Fibroblast of upper back skin (primary cell): ENCODE results near the gene REV3L.

Experiments
- DNase-seq: peaks from one replicate; pipeline ENCODE4 v3.0.0-alpha.2; 2013

Gene REV3L

DNA sequence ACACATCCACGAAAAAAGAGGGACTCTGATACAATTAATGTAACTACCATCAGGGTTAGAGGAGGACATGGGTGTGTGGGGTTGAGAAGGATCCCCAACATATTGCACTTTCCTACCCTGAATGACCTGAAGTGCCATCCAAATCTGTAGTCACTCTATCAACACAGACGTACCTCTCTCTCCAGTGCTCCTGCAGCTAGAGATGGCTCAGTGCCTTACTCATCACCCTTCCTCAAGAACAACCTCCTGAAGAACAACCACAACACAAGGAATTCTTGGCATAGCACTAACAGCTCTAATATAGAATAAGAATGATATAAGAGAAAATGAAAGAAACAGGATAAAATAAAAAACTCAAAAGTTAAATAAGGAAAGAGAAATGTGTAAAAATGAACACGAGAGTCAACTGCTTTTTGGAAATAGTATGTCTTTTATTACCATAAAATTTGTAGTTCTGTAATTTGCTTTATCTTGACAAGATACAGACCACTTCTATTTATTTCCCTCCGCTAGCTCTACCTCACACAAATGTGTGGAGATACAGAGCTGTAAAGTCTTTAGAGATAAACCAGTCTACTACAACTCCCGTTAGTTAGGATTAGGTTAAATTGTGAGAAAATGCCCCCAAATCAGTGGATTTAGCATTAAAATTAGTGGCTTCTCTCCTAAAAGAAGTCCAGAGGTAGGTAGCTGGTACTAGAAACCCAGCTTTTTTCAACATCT, 63.9 kb downstream of the REV3L start:
- peak; percentile 80 for DNase-seq

DNA sequence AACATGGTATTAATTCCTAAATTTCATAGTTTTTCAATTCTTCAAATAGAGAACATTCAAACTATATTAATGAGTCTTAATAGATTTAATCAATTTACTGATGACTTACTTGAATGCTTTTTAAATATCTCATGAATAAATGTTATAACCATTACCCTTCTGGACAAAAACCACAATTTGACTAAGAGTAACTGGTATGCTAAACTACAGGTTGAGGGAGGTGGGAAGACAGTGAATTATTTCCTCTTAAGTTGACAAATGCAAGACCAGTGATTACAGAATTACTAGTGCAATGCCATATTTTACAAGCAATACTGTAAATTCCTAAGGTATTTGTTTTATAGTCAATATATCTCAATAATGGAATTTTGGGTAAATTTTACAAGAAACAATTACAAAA, 65.1 kb downstream of the REV3L start:
- DNase-seq = peak; percentile 53

DNA sequence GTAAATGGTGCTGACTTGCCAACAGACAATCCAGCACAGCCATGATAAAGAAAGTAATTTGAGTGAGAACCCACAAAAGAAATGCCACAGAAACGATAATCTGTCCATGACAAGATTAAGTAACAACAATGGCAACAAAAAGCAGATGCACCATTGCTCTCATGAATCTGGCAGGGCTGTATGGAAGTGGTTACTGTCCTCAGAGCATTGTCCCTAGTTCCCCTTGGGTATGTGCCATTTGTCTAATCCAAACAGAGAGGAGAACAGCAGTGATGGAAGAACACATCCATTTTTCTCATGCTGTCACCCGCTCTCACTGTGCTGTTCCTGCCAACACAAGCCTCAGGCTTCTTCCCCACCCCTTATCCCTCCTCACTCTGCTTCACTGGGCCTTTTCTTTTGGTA, 65.8 kb downstream of the REV3L start:
- DNase-seq = peak; percentile 27

DNA sequence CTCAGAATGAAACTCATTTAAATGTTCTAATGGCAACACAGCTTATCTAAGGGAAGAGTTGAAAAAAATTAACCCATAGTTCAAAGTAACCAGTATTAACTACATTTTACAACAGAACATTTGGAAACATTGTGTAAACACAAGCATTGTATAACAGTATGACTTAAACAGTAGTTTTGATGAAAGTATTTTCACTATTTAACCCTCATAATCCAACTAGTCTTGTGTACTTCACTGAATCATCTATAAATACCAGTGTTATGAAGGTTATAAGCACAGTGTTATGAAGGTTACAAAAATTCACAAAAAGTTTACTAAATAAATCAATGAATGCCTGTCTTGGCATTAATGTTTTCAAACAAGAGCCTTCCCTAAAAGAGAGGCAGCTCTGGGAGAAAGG, 66.5 kb downstream of the REV3L start:
- DNase-seq = no peak

DNA sequence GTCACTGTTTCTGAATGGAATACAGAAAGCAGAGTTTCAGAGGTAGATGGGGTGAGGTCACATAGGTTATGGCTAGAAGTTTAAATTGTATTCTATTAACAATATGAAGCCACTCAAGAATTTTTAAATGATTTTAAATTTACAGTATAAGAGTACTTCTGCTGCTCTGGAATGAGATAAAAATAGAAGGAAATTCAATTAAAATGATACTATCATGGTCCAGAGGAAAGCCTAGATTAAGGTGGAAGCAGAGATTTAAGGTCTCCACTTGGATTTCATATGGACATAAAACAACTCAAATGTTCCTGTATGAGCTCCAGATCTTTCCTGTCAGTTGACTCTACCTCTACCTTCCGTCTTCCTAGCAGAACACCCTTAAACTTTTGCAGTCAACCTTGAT, 68.6 kb downstream of the REV3L start:
- DNase-seq = no peak

DNA sequence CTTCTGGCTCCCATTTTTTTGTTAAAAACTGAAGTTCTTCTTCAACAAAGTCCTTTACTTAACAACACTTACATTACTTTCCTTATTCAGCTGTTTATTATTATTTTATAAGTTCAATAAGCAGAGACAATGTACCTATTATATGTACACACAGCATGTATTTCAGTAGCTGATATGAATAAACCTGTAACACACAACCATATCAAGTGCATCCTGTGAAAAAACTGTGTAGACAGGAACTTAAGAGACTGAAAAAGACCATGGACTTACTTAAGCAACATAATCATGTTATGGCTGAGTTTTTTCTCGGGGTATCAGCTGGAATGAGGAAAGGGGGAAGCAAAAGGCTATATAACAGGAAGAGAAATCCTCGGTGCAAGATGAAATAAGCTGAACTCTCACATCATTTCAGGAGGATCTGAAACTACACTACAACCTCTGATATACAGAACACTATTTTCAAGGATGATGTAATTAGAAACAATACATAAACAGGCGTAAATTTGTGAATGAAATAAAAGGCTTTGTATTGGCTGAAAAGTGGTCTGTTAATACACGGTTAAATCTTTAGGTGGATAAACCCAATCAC, 70.9 kb downstream of the REV3L start:
- DNase-seq = no peak

DNA sequence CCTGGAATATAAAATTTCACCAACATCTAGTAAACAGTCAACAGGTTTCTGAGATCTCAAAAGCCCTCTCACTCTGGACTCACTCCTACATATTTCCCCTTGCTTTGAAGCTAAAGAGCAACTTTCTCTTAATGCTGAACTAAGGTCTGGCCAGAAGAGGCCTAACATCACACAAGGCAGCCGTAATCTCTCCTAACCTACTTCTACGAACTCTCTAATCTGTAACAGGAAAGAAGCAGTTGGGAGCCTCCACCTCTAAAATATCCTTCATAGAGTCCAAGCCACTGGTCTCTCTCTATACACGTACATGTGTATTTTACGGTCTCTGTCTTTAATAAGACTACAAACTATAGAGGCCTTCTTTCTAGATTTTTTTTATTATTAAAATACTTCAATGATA, 72.0 kb downstream of the REV3L start:
- no peak for DNase-seq

DNA sequence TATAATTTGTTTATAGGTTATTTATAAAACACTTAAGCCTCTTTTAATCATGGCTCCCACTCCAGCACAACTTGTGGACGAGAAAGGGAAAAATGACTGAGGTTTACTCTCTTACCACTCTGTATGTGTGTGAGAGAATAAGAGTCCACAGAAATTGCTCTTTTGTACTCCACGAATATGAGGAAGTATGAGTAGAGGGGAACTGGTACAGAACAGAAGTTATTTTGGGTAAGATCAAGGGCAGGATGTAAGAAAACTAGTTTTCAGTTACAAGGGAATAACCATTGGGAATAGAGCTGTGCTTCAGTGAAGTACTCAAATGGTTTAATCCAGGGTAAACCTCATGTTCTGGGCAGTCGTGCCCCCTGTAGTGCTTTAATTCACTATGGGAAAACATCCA, 72.6 kb downstream of the REV3L start:
- no peak for DNase-seq

DNA sequence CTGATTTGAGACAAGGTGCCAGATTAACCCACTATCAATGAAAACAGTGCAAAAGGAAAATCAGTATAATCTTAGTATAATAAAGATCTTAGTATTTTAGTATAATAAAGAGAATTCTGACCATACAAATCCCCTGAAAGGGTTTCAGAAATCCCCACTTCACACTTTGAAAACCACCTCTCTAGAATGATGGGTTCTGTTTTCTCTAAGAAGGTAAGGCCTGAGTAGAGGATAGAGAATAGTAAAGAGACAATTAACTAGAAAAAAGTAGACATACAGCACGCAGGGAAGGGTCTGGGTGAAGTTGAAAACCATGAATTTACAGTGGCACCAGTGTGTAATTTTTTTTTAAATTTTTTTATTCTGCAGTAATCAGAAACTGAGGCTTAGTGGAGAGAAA, 73.6 kb downstream of the REV3L start:
- DNase-seq = no peak

DNA sequence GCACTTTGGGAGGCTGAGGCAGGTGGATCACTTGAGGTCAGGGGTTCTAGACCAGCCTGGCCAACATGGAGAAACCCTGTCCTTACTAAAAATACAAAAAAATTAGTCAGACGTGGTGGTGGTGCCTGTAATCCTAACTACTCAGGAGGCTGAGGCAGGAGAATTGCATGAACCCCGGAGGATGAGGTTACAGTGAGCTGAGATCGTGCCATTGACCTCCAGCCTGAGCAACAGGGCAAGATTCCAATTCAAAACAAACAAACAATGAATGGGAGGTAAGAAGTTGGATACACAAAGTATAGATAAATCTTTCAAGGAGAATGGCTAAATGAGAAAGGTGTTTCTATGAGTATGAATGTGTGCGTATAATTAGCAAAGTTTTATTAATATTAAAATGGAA, 75.3 kb downstream of the REV3L start:
- no peak for DNase-seq

DNA sequence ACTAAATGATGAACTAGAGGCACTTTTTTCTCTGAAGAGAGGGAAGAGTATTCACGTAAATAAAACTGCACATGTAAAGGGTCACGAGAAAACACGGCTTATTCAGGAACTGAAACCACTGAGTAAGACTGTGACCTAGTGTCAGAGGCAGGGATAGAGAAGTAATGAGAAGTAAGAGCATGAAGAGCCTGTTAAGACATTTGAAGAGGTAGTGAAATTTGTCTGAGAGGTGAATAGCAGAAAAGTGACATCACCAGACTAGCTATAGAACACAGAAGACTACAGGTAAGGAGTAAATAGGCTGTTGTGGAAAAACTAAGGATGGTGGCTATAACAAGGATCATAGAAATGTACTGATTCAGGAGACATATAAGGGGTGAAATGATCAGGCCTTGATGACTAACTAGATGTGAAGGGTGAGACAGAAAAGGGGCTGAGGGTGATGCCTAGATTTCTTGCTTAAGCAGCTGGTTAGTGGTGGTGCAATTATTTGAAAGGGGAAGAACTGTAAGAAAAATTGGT, 76.8 kb downstream of the REV3L start:
- DNase-seq = no peak

DNA sequence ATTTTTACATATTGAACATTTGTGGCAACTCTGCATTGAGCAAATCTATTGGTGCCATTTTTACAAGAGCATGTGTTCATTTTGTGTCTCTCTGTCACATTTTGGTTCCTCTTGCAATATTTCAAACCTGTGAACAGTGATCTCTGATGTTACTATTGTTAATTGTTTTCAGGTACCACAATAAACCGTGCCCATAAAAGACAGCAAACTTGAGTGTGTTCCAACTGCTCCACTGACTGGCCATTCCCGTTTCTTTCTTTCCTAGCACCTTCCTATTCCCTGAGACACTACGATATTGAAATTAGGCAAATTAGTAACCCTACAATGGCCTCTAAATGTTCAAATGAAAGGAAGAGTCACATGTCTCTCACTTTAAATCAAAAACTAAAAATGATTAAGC, 79.6 kb downstream of the REV3L start:
- DNase-seq = no peak

DNA sequence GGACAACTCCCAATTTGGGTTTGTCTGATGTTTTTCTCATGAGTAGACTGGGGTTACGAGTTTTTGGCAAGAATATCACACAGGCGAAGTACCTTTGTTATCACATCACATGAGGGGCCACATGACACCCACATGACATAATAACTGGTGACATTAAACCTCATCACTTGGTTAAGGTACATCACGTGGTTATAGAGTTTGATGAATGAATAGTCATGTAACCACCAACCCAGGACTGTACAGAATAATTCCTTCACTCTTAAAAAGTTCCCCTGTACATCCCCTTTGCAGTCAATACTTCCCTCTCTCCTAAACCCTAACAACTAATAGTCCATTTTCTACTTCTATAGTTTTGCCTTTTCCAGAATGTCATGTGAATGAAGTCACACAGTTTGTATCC, 83.4 kb downstream of the REV3L start:
- no peak for DNase-seq

DNA sequence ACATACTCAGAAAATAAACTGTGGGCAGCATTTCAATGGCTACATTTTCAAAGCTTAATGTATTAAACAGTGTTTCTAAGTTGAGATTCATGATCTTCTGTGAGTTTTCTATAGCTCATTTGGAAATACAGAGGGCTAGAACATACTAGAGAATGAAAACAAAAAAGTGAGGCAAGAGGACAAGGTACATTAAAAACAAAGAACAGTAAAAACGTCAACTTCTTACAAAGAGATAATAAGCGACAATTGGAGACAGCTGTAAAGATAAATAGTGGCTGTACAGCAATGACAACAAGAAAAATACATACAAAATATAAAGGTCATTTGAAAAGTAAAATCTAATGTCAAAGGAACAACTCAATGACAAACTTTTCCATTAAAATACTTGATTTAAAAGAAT, 94.3 kb downstream of the REV3L start:
- no peak for DNase-seq

DNA sequence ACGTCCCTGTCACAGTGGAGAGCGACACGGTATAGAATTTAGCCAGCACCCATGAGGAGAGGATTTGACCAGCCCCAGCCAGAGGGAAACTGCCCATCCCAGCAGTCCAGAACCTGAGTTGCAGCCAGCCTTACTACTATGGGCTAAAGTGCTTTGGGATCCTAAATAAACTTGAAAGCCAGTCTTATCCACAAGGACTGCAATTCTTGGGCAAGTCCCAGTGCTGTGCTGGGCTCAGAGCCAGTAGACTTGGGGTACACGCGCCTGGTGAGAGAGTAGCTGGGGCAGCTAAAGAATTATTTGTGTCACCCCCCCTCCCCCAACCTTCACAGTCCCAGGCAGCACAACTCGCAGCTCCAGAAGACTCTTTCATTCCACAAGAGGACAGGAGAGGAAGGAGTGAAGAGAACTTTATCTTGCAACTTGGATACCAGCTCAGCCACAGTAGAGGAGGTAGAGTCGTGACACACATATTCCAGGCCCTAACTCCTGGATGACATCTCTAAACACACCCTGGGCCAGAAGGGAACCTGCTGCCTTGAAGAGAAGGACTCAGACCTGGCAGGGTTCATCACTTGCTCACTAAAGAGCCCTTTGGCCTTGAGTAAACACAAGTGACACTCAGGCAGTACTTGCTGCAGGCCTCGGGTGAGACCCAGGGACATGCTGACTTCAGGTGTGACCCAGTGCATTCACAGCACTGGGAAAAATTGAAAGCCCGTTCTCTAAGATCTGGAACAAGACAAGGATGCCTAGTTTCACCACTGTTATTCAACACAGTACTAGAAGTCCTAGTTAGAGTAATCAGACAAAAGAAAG, 100.3 kb downstream of the REV3L start:
- no peak for DNase-seq

DNA sequence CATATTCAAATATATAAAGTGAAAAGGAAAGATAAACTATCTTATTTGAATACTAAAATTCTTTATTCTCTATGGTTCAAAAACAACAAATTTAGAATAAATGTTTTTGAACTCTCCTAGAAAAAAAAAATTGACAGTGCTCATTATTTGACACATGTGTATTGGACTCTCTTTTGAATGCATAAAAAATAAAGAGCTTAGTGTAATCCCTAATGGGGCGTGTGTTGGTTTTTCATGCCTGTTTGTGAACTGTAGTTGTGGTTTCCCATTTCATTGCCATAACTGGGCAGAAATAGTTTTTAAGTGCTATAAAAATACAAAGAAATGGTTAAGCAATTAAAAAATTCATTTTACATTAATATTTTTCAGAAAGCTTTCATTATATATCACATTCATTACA, 101.3 kb downstream of the REV3L start:
- DNase-seq = no peak

DNA sequence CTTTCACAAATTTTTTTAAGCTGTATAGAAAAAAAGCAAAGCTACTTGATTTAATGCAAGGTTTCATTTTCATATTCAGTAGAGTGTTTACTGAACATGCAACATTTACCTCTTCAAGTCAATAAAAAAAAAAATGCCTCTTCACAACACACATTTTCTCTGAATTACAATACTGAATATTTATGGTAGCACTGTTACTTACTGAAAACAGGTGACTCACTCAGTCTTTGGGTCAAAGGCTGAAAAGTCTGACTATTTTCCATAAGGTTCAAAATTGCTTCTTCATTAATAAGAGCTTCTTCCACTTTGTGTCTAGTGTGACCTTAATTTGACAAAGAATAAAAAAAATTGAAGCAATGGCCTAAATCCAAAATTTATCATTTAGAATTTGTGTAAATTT, 101.9 kb downstream of the REV3L start:
- DNase-seq = no peak

DNA sequence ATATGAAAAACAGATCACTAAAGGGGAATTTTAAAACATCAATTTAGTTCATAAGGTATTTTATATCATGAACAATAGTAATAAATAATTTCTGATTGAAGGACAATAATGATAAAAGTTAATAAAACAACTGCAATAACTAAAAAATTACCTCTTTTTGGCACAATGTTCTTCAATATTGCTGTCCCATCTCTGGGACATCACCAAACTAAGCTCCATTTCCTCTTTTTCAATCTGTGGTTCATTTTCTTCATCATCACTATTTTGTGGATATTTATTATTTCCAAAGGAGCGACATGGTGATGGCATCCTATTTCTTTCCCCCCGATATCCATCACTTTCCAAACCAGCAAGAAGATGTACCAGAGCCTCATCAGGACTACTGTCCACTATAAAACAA, 103.2 kb downstream of the REV3L start:
- no peak for DNase-seq

DNA sequence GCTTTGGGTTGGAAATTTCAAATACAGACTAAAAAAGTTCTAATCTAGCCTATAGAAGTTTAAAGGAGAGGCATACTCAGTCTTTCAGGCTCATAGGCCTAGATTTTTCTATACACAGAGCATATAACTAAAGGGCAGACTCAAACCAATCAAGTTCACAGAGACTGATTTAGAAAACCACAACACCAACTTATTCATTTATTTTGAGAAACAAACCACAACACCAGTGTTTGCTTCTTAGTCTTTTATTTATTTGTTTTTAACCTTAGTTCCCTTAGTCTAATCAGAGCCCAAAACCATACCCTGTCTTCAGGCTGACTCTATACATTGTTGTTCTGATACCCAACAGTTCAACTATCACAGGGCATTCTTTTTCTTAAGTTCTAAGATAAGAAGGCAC, 103.7 kb downstream of the REV3L start:
- DNase-seq = no peak

DNA sequence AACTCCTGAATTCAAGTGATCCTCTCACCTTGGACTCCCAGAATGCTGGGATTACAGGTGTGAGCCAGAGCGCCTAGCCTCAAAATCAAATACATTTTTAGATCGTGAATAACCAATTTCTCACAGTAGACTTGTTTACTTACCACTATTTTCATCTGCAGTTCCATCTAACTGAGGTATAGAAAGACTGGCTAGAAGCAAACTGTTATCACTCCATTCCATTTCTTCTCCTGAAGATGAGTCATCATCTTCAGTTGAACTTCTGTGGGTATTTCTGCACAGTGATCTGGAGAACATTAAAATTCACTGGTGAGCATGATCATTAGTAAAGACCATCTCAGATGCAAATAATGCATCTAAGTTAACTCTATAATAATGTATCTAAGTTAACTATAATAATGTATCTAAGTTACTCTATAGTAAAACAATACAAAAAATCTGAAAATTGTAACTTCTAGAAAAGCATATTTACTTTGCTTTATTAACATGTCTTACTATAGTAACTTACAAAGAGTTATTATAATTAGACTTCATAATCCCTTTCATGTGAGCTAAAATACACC, 105.4 kb downstream of the REV3L start:
- peak; percentile 18 for DNase-seq

DNA sequence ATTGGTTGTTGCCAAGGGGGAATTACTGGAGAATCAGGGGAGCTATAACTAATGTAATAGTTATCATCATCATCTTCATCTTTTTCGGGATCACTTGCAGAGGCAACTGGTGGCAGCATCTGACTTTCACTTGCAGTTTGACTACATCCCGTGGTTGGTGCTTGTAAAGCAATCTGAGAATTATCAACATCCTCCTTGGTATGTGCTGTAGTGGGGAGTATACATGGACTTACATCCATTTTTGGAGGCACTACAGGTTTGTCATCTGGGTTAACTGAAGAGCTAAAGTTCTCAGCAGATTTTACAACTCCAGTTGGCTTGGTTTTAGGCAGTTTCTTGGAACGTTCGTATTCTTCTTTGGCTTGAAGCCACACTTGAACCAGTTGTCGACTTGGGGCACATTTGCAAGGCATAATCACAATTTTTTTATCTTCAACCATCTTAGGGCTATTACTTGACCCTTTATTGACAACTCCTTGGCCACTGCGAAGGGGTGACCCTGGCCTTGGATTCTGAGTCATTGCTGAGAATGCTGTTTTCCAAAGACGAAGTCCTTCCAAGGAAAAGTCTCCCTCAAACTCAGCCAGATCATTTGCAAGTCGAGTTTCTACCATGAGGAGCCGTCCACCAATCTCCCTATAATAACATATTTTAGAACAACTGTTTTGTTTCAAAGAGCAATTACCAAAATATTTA, 115.5 kb downstream of the REV3L start:
- no peak for DNase-seq

DNA sequence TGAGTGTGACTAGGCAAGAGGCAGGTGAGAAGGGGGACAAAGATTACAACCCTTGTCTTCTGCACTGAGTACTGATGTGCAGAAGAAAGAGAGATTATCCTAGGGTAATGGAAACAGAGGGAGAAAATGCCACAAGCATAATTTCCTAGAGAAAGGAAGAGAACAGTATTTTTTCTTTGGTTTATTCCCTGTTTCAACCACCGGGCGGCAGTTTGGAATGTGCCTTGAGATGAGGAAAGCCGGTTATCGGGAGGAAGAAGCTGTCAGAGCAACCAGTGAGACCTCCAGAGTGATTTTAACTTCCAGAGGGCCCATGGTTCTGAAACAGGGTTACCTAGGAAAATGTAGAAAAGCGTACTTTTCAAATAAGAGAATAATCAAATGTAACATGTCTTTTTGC, 121.4 kb downstream of the REV3L start:
- DNase-seq = peak; percentile 45

DNA sequence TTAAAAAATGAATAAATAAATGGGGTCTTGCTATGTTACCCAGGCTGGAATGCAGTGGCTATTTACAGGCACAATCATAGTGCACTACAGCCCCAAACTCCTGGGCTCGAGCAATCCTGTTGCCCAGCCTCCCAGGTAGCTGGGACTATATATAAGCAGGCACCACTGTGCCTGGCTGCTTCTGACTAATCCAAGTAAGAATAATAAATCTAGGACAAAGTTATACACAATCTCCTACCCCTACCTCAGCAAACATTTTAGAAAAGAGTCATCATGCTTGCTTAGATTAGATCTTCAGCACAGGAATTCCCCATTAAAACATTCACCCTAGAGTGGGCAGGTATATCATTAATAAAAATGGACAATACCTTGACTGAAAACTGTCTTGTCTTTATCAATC, 124.6 kb downstream of the REV3L start:
- DNase-seq = no peak
